NCI-H2171 (cell line): ENCODE results near the gene CLASRP.
"Not testable (repeated sequence)": the region's sequence is repeated elsewhere in the genome, so short reads cannot be mapped to it uniquely, and the experiment has no call there.

ENCODE experiments used
- DNase-seq: peaks from one replicate; lab custom pipeline; 2025; lab: John Stamatoyannopoulos, UW

Gene CLASRP

GRCh38 chr19:45038931-45039893, at the start of gene CLASRP:
Gene CLASRP, plus strand, starts transcription at chr19:45039045. Its CDS starts 1,168 bp downstream, at chr19:45040213.
- peak; percentile 91 for DNase-seq

- no peak for DNase-seq
Measured at GRCh38 chr19:44990459-44990858, 48.4 kb upstream of the CLASRP start.

- DNase-seq = no peak
Measured at GRCh38 chr19:44990966-44991365, 47.9 kb upstream of the CLASRP start.

GRCh38 chr19:44992336-44993163, 46.3 kb upstream of the CLASRP start:
- DNase-seq = no peak

- DNase-seq = no peak
Measured at GRCh38 chr19:44993526-44993925, 45.3 kb upstream of the CLASRP start.

GRCh38 chr19:44993926-44994537, 44.8 kb upstream of the CLASRP start:
- no peak for DNase-seq

GRCh38 chr19:44998025-44998424, 40.8 kb upstream of the CLASRP start:
- DNase-seq = no peak

GRCh38 chr19:44999131-44999925, 39.5 kb upstream of the CLASRP start:
- DNase-seq = not testable (repeated sequence)

- not testable (repeated sequence) for DNase-seq
Measured at GRCh38 chr19:45000665-45001064, 38.2 kb upstream of the CLASRP start.

GRCh38 chr19:45001087-45001739, 37.6 kb upstream of the CLASRP start, which contains the start of gene RELB:
Gene RELB, plus strand, starts transcription at chr19:45001464. Its CDS starts 116 bp downstream, at chr19:45001580.
- DNase-seq = peak; percentile 83

GRCh38 chr19:45003485-45003884, 35.4 kb upstream of the CLASRP start:
- no peak for DNase-seq

- no peak for DNase-seq
Measured at GRCh38 chr19:45005787-45006186, 33.1 kb upstream of the CLASRP start.

- no peak for DNase-seq
Measured at GRCh38 chr19:45008552-45008951, 30.3 kb upstream of the CLASRP start.

GRCh38 chr19:45009625-45010255, 29.1 kb upstream of the CLASRP start:
- no peak for DNase-seq

- no peak for DNase-seq
Measured at GRCh38 chr19:45010306-45010705, 28.5 kb upstream of the CLASRP start.

- DNase-seq = no peak
Measured at GRCh38 chr19:45011959-45012358, 26.9 kb upstream of the CLASRP start.

- DNase-seq = peak; percentile 31
Measured at GRCh38 chr19:45016388-45017314, 22.2 kb upstream of the CLASRP start.

GRCh38 chr19:45019187-45019586, 19.7 kb upstream of the CLASRP start:
- no peak for DNase-seq

- no peak for DNase-seq
Measured at GRCh38 chr19:45020071-45020470, 18.8 kb upstream of the CLASRP start.
